Measurements from ENCODE around the gene ZSWIM6. TPM values are rescaled to one million over a fixed set of nuclear protein-coding genes. Genes with fewer than 3 reads are reported as not detected.

The ZSWIM6 gene
- total RNA-seq, 2 donors from 2014 or later, result 10.6 to 18.8 TPM

GRCh38 chr5:61431923-61432620, 100.0 kb downstream of the ZSWIM6 start:
- ATAC-seq (ENCODE audit: insufficient number of reproducible peaks, low FRiP score, low read depth), result no peak
- H3K27me3 ChIP-seq (replicated peaks; ENCODE audit: insufficient read depth), result no peaks in the 10 kb centered on the region
- H3K36me3 ChIP-seq, result no peaks in the 10 kb centered on the region
- H3K9me3 ChIP-seq, result no peaks in the 10 kb centered on the region
- H3K27ac ChIP-seq, result no peak overlapping the region
- TF ChIP-seq CTCF (IDR thresholded peaks at IDR 0.05), result no peak
- DNase-seq (ENCODE audit: low spot score), result no peak
- H3K4me3 ChIP-seq, result no peak overlapping the region
- H3K4me1 ChIP-seq (ENCODE audit: control insufficient read depth in 1 of 2, low read depth in 2 of 2), result no peaks in the 10 kb centered on the region

DNA sequence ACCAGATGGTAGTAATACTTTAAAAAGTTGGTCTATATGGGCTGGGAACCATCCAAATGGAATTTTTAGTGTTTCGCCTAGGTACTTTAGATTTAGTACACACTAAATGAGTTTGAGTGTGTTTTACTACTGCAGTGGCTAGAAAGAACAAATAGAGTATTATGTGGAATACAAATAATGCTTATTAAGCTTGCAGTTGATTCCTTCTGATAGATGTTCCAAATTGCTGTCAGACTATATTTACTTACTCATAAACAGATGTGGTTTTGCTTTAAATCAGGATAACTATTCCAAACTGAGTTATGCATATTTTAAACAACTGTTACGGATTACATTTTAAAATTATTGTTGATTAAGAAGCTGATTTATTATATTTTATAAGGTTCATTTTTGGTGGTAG, 103.3 kb downstream of the ZSWIM6 start:
- no peaks in the 10 kb centered on the region for H3K9me3 ChIP-seq
- no peaks in the 10 kb centered on the region for H3K27me3 ChIP-seq (replicated peaks; ENCODE audit: insufficient read depth)
- DNase-seq (ENCODE audit: low spot score) (no peak), ATAC-seq (ENCODE audit: insufficient number of reproducible peaks, low FRiP score, low read depth) (no peak)
- no peak overlapping the region for H3K27ac ChIP-seq
- no peaks in the 10 kb centered on the region for H3K36me3 ChIP-seq
- no peak for TF ChIP-seq CTCF (IDR thresholded peaks at IDR 0.05)
- H3K4me3 ChIP-seq, result no peak overlapping the region
- H3K4me1 ChIP-seq (ENCODE audit: control insufficient read depth in 1 of 2, low read depth in 2 of 2), result peaks cover 0 to 4% of the 10 kb centered on the region in 2 donors

DNA sequence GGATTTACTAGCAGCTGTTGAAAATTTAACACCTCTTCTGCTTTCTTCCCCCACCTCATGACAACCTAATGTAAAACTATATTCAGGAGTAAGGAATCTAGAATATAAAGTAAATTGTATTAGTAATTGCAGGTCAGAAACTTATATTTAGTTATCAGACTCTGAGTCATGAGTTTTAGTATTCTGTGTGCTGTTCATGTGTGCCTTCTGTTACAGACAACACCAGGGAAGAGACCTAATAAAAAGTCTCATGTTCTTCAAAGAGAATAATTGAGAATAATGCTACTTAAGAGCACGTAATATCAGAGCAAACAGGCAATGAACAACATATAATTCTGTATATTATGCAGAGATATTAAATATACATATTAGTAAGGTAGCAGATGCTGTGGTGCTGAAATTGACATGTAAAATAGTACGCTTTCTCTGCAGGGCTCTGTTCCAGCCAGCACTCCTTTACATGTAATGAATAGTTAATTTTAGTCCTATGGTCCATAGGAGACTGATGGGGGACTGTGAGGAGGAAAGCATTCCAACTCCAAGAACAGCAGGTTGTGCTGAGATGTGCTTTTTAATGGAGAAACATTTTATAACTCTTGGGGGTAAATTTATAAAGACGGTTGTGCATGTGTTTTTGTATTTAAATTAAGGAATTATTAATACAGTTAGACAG, 106.4 kb downstream of the ZSWIM6 start:
- H3K36me3 ChIP-seq, result no peaks in the 10 kb centered on the region
- TF ChIP-seq CTCF (IDR thresholded peaks at IDR 0.05), result no peak
- ATAC-seq (ENCODE audit: insufficient number of reproducible peaks, low FRiP score, low read depth), result no peak

DNA sequence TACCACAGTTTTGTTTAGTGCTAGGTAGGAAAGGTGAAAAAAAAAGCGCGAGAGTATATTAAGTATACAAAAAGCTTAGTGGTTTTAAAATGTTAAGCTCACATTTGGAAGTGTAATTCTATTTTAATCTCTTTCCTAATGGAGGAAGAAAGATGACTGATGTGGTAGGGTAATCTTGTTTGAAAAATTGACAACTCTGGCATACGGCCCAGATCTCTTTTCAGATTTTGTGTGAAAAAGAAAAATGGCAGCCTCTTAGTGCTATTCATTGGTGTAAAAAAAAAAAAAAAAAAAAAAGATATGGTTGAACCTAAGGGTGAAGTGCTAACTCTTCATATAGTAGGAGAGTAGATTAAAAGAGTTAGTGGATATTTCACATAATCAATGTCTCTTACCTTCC, 108.0 kb downstream of the ZSWIM6 start:
- Histone ChIP-seq H3K27me3 (replicated peaks; ENCODE audit: insufficient read depth) (no peaks in the 10 kb centered on the region), H3K9me3 (peaks cover 10% of the 10 kb centered on the region), H3K27ac (no peak overlapping the region), H3K36me3 (no peaks in the 10 kb centered on the region), H3K4me3 (no peak overlapping the region), H3K4me1 (ENCODE audit: control insufficient read depth in 1 of 2, low read depth in 2 of 2) (peaks cover 0 to 4% of the 10 kb centered on the region in 2 donors)
- TF ChIP-seq CTCF (IDR thresholded peaks at IDR 0.05), result no peak
- DNase-seq (ENCODE audit: low spot score) (no peak), ATAC-seq (ENCODE audit: insufficient number of reproducible peaks, low FRiP score, low read depth) (no peak)

More for the DNA sequence above, 106.4 kb downstream of the ZSWIM6 start:
- H3K4me1 ChIP-seq (ENCODE audit: control insufficient read depth in 1 of 2, low read depth in 2 of 2), result peaks cover 0 to 4% of the 10 kb centered on the region in 2 donors
- H3K27ac ChIP-seq, result no peak overlapping the region
- no peak overlapping the region for H3K4me3 ChIP-seq
- DNase-seq (ENCODE audit: low spot score), result no peak
- H3K9me3 ChIP-seq, result peaks cover 10% of the 10 kb centered on the region
- H3K27me3 ChIP-seq (replicated peaks; ENCODE audit: insufficient read depth), result no peaks in the 10 kb centered on the region

DNA sequence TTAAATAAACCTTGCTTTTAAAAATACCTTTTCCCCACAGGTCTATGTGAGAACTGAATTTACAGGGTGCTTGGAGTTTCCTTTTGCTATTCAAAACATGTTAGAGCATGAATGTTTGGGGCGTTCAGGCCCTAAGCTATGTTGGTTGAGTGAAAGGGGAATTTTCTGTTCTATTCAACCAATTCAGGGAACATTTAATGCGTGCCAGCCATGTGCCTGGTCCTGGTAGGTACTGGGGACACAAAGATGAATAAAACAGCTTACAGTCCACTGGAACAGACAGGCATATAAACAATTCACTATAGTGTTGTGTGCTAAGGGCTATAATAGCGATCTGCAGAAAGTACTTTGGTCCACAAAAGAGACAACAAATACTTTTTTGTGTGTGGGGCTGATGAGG, 108.5 kb downstream of the ZSWIM6 start:
- no peak for TF ChIP-seq CTCF (IDR thresholded peaks at IDR 0.05)
- Histone ChIP-seq H3K4me3 (no peak overlapping the region), H3K4me1 (ENCODE audit: control insufficient read depth in 1 of 2, low read depth in 2 of 2) (peaks cover 0 to 4% of the 10 kb centered on the region in 2 donors), H3K36me3 (no peaks in the 10 kb centered on the region), H3K27ac (no peak overlapping the region), H3K9me3 (peaks cover 10% of the 10 kb centered on the region), H3K27me3 (replicated peaks; ENCODE audit: insufficient read depth) (no peaks in the 10 kb centered on the region)
- no peak for ATAC-seq (ENCODE audit: insufficient number of reproducible peaks, low FRiP score, low read depth)
- no peak for DNase-seq (ENCODE audit: low spot score)

Data from thoracic aorta (tissue), 2 donors.